ENCODE results near the gene MYEOV. TPM values are rescaled to one million over a fixed set of nuclear protein-coding genes. Genes with fewer than 3 reads are reported as not detected.

MYEOV gene
- total and polyA plus RNA-seq, 2 of the 8 experiments (the other 6 are each of a cell fraction or from before 2014, with no cell fraction given): 0.44 to 0.67 TPM

DNA sequence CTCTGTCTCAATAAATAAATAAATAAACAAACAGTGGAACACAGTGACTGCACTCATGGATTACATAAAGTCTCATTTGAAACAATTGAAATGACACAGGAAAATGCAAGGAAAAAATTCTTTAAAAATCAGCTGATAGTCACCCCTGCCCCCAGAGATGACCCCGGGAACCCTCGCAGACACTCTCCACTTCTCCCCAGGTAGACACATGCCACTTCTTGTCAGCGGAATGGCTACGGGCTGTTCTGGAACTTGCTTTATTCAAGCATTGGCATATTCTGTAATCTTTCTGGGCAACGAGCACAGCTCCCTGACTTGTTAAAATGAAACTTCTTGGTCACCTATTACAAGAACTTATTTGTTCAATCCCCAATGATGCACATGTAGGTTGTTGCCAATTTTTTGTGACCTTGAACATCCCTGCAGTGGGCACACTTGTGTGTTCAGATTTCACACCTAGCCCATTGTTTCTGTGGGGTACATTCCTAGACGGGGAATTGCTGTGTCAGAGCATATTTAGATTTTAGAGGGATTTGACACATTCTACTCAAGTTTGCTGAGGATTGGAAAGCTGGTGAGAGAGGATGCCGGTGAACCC lies 32.8 kb downstream of the MYEOV start (continued):
- no peak for TF ChIP-seq JUN (IDR thresholded peaks at IDR 0.05; ENCODE audit: low read depth, low read length)
- no peak for TF ChIP-seq CBX5 (IDR thresholded peaks at IDR 0.05; ENCODE audit: low read depth, low read length)
- TF ChIP-seq SP4 (IDR thresholded peaks at IDR 0.05; ENCODE audit: low read length): no peak
- TF ChIP-seq SUZ12 (IDR thresholded peaks at IDR 0.05; ENCODE audit: low read length): no peak
- no peak for TF ChIP-seq SIX5 (IDR thresholded peaks at IDR 0.05; ENCODE audit: low read depth, low read length)
- no peak for TF ChIP-seq CREB1 (IDR thresholded peaks at IDR 0.05)
- no peak for TF ChIP-seq JUND (IDR thresholded peaks at IDR 0.05; ENCODE audit: low read length)

Data from H1 (cell line).